Panc1 (cell line): ENCODE measurements around the gene TADA3. TPM values are rescaled to one million over a fixed set of nuclear protein-coding genes. Genes with fewer than 3 reads are reported as not detected.

Source experiments
- ATAC-seq: fragments of 200-7000 bp; cut with Tn5 transposase; 2 replicates; pipeline ENCODE4 v1.9.1; 2020; ENCODE audit warnings: mild to moderate bottlenecking, moderate library complexity
- BruUV-seq: library from RNA; stranded (reverse); fragments of 400-500 nt; replicated peaks from 2 replicates; lab custom pipeline; 2021; lab: Mats Ljungman, UMichigan
- CTCF ChIA-PET: fragments of 300-600 bp; sonication (Branson Sonifier 250); formaldehyde crosslinking; loops from one replicate; lab custom pipeline; 2022; ENCODE audit warnings: antibody characterized with exemption; lab: Charles Lee
- POLR2A ChIA-PET: fragments of 300-600 bp; sonication (Branson Sonifier 250); formaldehyde crosslinking; loops from one replicate; lab custom pipeline; 2022; ENCODE audit warnings: antibody characterized with exemption; lab: Charles Lee
- DNase-seq: peaks from one replicate; pipeline ENCODE4 v3.0.0-alpha.2; 2010; ENCODE audit warnings: low read depth, low spot score
- H3K27ac ChIP-seq: 2 replicates; pipeline ENCODE4 v1.5.1; 2011; ENCODE audit warnings: mild to moderate bottlenecking, low read length, inconsistent platforms
- H3K27me3 ChIP-seq: fragments of 200-500 bp; sonication (Bioruptor generic); 2 replicates; pipeline ENCODE4 v1.6.0; 2014; ENCODE audit warnings: low read length, inconsistent platforms; ENCODE audit not compliant: control insufficient read depth, insufficient read depth
- H3K36me3 ChIP-seq: fragments of 200-500 bp; sonication (Bioruptor generic); 2 replicates; pipeline ENCODE4 v1.5.1; 2014; ENCODE audit warnings: inconsistent platforms, mild to moderate bottlenecking, low read length, moderate library complexity; ENCODE audit not compliant: control insufficient read depth, insufficient read depth
- H3K4me1 ChIP-seq: 2 replicates; pipeline ENCODE4 v1.5.1; 2011; ENCODE audit warnings: inconsistent platforms, mild to moderate bottlenecking, low read length, moderate library complexity; ENCODE audit not compliant: control insufficient read depth, insufficient read depth
- H3K4me3 ChIP-seq, 2 experiments: 2 replicates each; pipeline ENCODE4 v1.5.1; 2011 to 2012; ENCODE audit warnings: low read depth in 2 of 2, low read length in 2 of 2, mild to moderate bottlenecking in 2 of 2, inconsistent platforms in 1 of 2, moderate library complexity in 1 of 2
- H3K9me3 ChIP-seq: fragments of 200-500 bp; sonication (Bioruptor generic); 2 replicates; pipeline ENCODE4 v1.5.1; 2014; ENCODE audit warnings: low read depth, mild to moderate bottlenecking, inconsistent platforms, low read length, moderate library complexity; ENCODE audit not compliant: control insufficient read depth, insufficient read depth
- POLR2AphosphoS5 ChIP-seq: IDR thresholded peaks from 2 replicates; pipeline ENCODE4 v1.6.1; 2012; ENCODE audit warnings: mild to moderate bottlenecking, low read depth, low read length, moderate library complexity
- SIN3A ChIP-seq: IDR thresholded peaks from 2 replicates; pipeline ENCODE4 v1.6.1; 2012; ENCODE audit warnings: low read depth, mild to moderate bottlenecking, low read length, moderate library complexity, borderline replicate concordance; ENCODE audit not compliant: insufficient read depth
- TCF7L2 ChIP-seq: IDR thresholded peaks from 2 replicates; pipeline ENCODE4 v1.6.1; 2011; ENCODE audit warnings: mild to moderate bottlenecking, low read depth, low read length, inconsistent platforms
- in situ Hi-C: cut with HindIII; loops from 2 replicates; pipeline ENCODE4 v1.10.0; 2016; ENCODE audit warnings: low sequenced_read_pairs, low pct_unique_long_range_greater_than_20kb
- intact Hi-C: fragments of 100-400 bp; cut with micrococcal nuclease; formaldehyde crosslinking; loops from one replicate; pipeline ENCODE4 v1.10.0; 2022; ENCODE audit not compliant: unreplicated experiment
- total RNA-seq: library from RNA; stranded (reverse); gene quantifications from one replicate; pipeline ENCODE4 v1.2.1, GENCODE V29; 2021; ENCODE audit not compliant: unreplicated experiment
- TF ChIP-seq, protein P1 (sequence below): fragments of 450-650 bp; IDR thresholded peaks from 2 replicates; pipeline ENCODE4 v1.5.1; 2017; ENCODE audit warnings: mild to moderate bottlenecking
- TF ChIP-seq, protein P2 (sequence below), 2 experiments: IDR thresholded peaks; 2 replicates each; pipeline ENCODE4 v1.6.1; 2011 to 2012; ENCODE audit warnings: low read depth in 2 of 2, control low read depth in 1 of 2, low read length in 1 of 2, mild to moderate bottlenecking in 1 of 2, moderate library complexity in 1 of 2; ENCODE audit not compliant: insufficient read depth in 1 of 2

The TADA3 gene
- total RNA-seq, 1 experiment from 2014 or later: 61.3 TPM

DNA sequence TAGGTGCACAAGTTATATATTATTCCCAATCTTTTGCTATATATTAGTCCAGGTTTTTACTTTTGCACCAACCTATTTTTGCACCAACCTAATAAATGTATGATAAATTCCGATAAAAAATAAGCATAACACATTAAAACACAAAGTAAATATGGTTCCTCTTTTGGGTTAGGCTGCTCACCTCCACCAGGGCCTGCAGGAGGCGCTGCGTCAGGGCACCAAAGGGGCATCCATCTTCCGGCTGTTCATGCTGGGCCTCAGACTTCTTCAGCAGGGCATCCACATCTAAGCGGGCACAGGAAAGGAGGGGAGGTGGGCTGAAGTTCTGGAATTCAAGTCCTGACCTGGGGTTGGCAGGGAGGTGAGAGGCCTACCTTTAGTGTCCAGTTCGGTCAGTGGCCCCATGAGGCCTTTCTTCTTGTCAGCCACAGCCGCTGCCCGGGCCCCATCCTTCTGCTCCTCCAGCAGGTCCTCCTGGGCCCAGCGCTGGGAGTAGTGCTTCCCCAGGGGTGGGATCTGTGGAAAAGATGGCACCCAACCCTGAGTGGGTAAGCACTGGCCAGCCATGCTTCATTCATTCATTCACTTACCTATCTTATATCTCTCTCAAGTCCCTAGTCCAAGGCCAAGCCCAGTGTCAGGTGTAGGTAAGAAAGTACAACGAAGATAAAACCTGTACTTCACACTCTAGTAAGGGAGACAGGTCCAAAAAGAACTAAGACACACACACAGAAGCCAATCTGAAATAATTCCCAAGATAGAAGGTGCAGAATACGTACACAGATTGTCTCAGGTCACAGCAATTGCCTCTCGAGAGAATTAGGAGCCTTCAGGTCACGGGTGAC is 5.2 kb downstream of the TADA3 start:
- intact Hi-C loops: no loop called here
- ATAC-seq: no peak
- Histone ChIP-seq H3K4me3 (no peak overlapping the region), H3K36me3 (no peaks in the 10 kb centered on the region; the same call in 1 of the 2 replicates), H3K27ac (no peak overlapping the region), H3K4me1 (peaks cover 7% of the 10 kb centered on the region), H3K9me3 (no peaks in the 10 kb centered on the region), H3K27me3 (no peaks in the 10 kb centered on the region)
- in situ Hi-C loops: no loop called here
- TF ChIP-seq SIN3A (no peak), POLR2AphosphoS5 (no peak), TCF7L2 (no peak)
- TF ChIP-seq, protein P1, sequence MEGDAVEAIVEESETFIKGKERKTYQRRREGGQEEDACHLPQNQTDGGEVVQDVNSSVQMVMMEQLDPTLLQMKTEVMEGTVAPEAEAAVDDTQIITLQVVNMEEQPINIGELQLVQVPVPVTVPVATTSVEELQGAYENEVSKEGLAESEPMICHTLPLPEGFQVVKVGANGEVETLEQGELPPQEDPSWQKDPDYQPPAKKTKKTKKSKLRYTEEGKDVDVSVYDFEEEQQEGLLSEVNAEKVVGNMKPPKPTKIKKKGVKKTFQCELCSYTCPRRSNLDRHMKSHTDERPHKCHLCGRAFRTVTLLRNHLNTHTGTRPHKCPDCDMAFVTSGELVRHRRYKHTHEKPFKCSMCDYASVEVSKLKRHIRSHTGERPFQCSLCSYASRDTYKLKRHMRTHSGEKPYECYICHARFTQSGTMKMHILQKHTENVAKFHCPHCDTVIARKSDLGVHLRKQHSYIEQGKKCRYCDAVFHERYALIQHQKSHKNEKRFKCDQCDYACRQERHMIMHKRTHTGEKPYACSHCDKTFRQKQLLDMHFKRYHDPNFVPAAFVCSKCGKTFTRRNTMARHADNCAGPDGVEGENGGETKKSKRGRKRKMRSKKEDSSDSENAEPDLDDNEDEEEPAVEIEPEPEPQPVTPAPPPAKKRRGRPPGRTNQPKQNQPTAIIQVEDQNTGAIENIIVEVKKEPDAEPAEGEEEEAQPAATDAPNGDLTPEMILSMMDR: peak; percentile 78
- TF ChIP-seq, protein P2, sequence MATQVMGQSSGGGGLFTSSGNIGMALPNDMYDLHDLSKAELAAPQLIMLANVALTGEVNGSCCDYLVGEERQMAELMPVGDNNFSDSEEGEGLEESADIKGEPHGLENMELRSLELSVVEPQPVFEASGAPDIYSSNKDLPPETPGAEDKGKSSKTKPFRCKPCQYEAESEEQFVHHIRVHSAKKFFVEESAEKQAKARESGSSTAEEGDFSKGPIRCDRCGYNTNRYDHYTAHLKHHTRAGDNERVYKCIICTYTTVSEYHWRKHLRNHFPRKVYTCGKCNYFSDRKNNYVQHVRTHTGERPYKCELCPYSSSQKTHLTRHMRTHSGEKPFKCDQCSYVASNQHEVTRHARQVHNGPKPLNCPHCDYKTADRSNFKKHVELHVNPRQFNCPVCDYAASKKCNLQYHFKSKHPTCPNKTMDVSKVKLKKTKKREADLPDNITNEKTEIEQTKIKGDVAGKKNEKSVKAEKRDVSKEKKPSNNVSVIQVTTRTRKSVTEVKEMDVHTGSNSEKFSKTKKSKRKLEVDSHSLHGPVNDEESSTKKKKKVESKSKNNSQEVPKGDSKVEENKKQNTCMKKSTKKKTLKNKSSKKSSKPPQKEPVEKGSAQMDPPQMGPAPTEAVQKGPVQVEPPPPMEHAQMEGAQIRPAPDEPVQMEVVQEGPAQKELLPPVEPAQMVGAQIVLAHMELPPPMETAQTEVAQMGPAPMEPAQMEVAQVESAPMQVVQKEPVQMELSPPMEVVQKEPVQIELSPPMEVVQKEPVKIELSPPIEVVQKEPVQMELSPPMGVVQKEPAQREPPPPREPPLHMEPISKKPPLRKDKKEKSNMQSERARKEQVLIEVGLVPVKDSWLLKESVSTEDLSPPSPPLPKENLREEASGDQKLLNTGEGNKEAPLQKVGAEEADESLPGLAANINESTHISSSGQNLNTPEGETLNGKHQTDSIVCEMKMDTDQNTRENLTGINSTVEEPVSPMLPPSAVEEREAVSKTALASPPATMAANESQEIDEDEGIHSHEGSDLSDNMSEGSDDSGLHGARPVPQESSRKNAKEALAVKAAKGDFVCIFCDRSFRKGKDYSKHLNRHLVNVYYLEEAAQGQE (IDR thresholded peaks at IDR 0.05; ENCODE audit: insufficient read depth in 1 of 2, low read depth in 2 of 2, low read length in 1 of 2): no peak
- ChIA-PET POLR2A (no interaction called here), CTCF (no interaction called here)
- no TSS peak for BruUV-seq
- DNase-seq: no peak

DNA sequence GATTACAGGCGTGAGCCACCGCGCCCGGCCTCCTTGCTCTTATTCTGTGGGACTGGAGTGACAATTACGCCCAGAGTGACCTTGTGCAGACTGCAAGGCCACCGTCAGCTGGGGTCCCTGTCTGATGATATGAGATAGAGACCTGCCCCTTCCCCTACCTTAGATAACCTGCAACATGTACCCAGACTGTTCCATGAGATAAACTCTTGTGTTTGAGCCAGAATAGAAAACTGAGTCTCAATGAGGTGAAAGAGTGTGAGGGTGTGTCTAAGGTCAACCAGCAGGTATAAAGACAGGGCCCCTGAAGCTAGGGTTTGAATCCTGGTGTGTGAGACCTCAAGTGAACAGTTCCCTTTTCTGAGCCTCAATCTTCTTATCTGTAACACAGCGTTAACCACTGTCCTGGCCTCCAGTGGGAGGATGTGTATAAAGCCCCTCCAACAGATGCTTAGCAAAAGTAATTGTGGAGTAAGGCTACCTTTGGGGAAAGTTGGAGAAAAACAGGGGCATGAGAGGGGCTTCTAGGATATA is 6.0 kb downstream of the TADA3 start:
- intact Hi-C loops (no loop called here), in situ Hi-C loops (no loop called here)
- ChIA-PET CTCF (no interaction called here), POLR2A (no interaction called here)
- H3K4me1 ChIP-seq: no peaks in the 10 kb centered on the region
- no peak for ATAC-seq
- TF ChIP-seq TCF7L2 (no peak), POLR2AphosphoS5 (no peak), SIN3A (no peak)
- TF ChIP-seq, protein P1: no peak
- TF ChIP-seq, protein P2 (IDR thresholded peaks at IDR 0.05; ENCODE audit: insufficient read depth in 1 of 2, low read depth in 2 of 2, low read length in 1 of 2): no peak
- no peak for DNase-seq
- no peaks in the 10 kb centered on the region for H3K9me3 ChIP-seq
- no TSS peak for BruUV-seq
- H3K36me3 ChIP-seq: no peaks in the 10 kb centered on the region
- H3K27ac ChIP-seq: no peak overlapping the region
- H3K27me3 ChIP-seq: no peaks in the 10 kb centered on the region
- no peak overlapping the region for H3K4me3 ChIP-seq
